Heart right ventricle (tissue), 16 donors: Measurements from ENCODE around the gene TEX264. TPM values are rescaled to one million over a fixed set of nuclear protein-coding genes. Genes with fewer than 3 reads are reported as not detected.
"Not testable (repeated sequence)": the region's sequence is repeated elsewhere in the genome, so short reads cannot be mapped to it uniquely, and the experiment has no call there.

Experiments used
- ATAC-seq, 8 donors: fragments of 200-7000 bp; cut with Tn5 transposase; one replicate each; pipeline ENCODE4 v1.9.1; 2020; ENCODE audit warnings: mild to moderate bottlenecking in 8 of 8, moderate library complexity in 8 of 8, moderate number of reproducible peaks in 1 of 8
- DNase-seq, 2 donors: peaks; one replicate each; pipeline ENCODE4 v3.0.0-alpha.2; 2020
- H3K27ac ChIP-seq, 10 donors: fragments of 200-600 bp; sonication (generic) in 2 of 10; one replicate each; pipeline versions ENCODE4 v1.5.0 to v1.8.0; 2020 to 2022; ENCODE audit warnings: mild to moderate bottlenecking in 3 of 10
- H3K27me3 ChIP-seq, 7 donors: fragments of 200-600 bp; one replicate each; pipeline ENCODE4 v1.8.0; 2021 to 2022; ENCODE audit warnings: mild to moderate bottlenecking in 2 of 7
- H3K36me3 ChIP-seq, 9 donors: fragments of 200-600 bp; sonication (generic) in 1 of 9; one replicate each; pipeline versions ENCODE4 v1.5.0 to v1.8.0; 2020 to 2022; ENCODE audit warnings: mild to moderate bottlenecking in 2 of 9
- H3K4me1 ChIP-seq, 9 donors: fragments of 200-600 bp; sonication (generic) in 1 of 9; one replicate each; pipeline versions ENCODE4 v1.5.0 to v1.8.0; 2020 to 2022; ENCODE audit warnings: mild to moderate bottlenecking in 4 of 9
- H3K4me3 ChIP-seq, 10 donors: fragments of 200-600 bp; sonication (generic) in 2 of 10; one replicate each; pipeline versions ENCODE4 v1.5.0 to v1.8.0; 2020 to 2022; ENCODE audit warnings: mild to moderate bottlenecking in 7 of 10, moderate library complexity in 2 of 10
- H3K9me3 ChIP-seq, 11 donors: fragments of 200-600 bp in 10 of 11; sonication (generic) in 2 of 11; one replicate each; pipeline versions ENCODE4 v1.5.0 to v1.8.0; 2013 to 2022; ENCODE audit warnings: mild to moderate bottlenecking in 2 of 11, control low read depth in 1 of 11, moderate library complexity in 1 of 11
- CTCF ChIP-seq, 9 donors: fragments of 200-600 bp; sonication (generic) in 2 of 9; IDR thresholded peaks; one replicate each; pipeline versions ENCODE4 v1.5.0 to v1.8.0; 2021 to 2022; ENCODE audit warnings: antibody characterized with exemption in 9 of 9, mild to moderate bottlenecking in 5 of 9, moderate library complexity in 1 of 9
- WGBS, 2 donors: extraction: QIAGEN DNeasy Blood & Tissue Kit; methylation state at CpG; one replicate each; pipeline ENCODE4 v1.1.7; 2013; ENCODE audit warnings: inconsistent platforms in 1 of 2; 5-methylcytosine and 5-hydroxymethylcytosine counted together
- intact Hi-C, 10 donors: fragments of 100-400 bp; cut with DNase I; formaldehyde crosslinking; loops; one replicate each; pipeline versions ENCODE4 v1.11.1 to v1.14.2; 2022
- polyA plus RNA-seq, 2 donors: library from polyadenylated mRNA; stranded (reverse); fragments of 200-250 nt; gene quantifications; one replicate each; pipeline ENCODE4 v1.2.3, GENCODE V29; 2013
- total RNA-seq, 10 donors: library from RNA; stranded (reverse); fragmentation: NEBNext Ultra II Directional in 3 of 10; extraction: Animal tissue kit (Norgen Biotek cat#: 25700) in 3 of 10; gene quantifications; one replicate each; pipeline versions ENCODE4 v1.2.1 to v1.2.4, GENCODE V29; 2021 to 2023
- donor health status: Arrhythmogenic right ventricular cardiomyopathy.
- donor health status: ischemic (EF 13 %, LVEDD 7.1; RV severe dilation, severe dysfunction).
- donor health status: healthy with polysubstance abuse.
- donor health status: DM: no; HTN: yes; CAD: no.
- donor health status: DM: no; HTN: no; CAD: no.
- donor health status: ischemic (EF 25% LVEDD 6.9; RV normal size, moderate dysfunction).
- donor health status: ischemic (EF 25% LVEDD 5.7; RV mildly dilated, moderate dysfunction).
- donor health status: healthy.
- donor health status: DM: yes; HTN: yes; CAD: no.
- donor health status: Ischemic cardiomyopathy.
- donor health status: ischemic (EF 35%, LVEDD 5.7; RV mildly dilated, moderate dysfunction).
- donor health status: nonischemic (EF 11% LVEDD 7.7; RV severe dilation, severe dysfunction).
- donor health status: DM: yes; HTN: yes; CAD: no.
- donor health status: PGD.
- donor health status: ischemic (EF 29% LVEDD 5.4; RV normal size, mild dysfunction).
- donor health status: nonischemic (EF 23%, LVEDD 6.1; RV moderate dilation, normal function).

Gene TEX264
- total and polyA plus RNA-seq, 12 donors: 28.4 to 87.0 (median 35.9) TPM

- Histone ChIP-seq H3K27me3 (peaks cover 0 to 29% (median 9%) of the 10 kb centered on the region in 7 donors), H3K9me3 (peaks cover 0 to 12% (median 0%) of the 10 kb centered on the region in 11 donors), H3K27ac (peak overlapping the region in 1 of 10 donors; percentile 48), H3K4me3 (no peak overlapping the region), H3K4me1 (peaks cover 0 to 12% (median 0%) of the 10 kb centered on the region in 9 donors), H3K36me3 (no peaks in the 10 kb centered on the region)
- 42 to 58% methylated on average over 4 of the region's 4 CpGs for WGBS, 2 donors
- TF ChIP-seq CTCF (IDR thresholded peaks at IDR 0.05): no peak
- intact Hi-C loops: no loop called here
- ATAC-seq (no peak), DNase-seq (no peak)
Observed at GRCh38 chr3:51739110-51739509, 68.1 kb downstream of the TEX264 start.

GRCh38 chr3:51742320-51742719 lies 71.3 kb downstream of the TEX264 start:
- H3K27ac ChIP-seq, ATAC-seq, intact Hi-C loops, H3K27me3 ChIP-seq, H3K4me3 ChIP-seq, H3K36me3 ChIP-seq, DNase-seq: not testable (repeated sequence)
- peaks cover 0 to 12% (median 0%) of the 10 kb centered on the region in 9 donors for H3K4me1 ChIP-seq
- peaks cover 0 to 12% (median 0%) of the 10 kb centered on the region in 11 donors for H3K9me3 ChIP-seq
- WGBS, 2 donors: 80 to 82% methylated on average over 3 of the region's 3 CpGs

- ATAC-seq, intact Hi-C loops, H3K27me3 ChIP-seq, H3K4me3 ChIP-seq, DNase-seq, H3K27ac ChIP-seq, H3K36me3 ChIP-seq: not testable (repeated sequence)
- Histone ChIP-seq H3K9me3 (peaks cover 0 to 15% (median 0%) of the 10 kb centered on the region in 11 donors), H3K4me1 (peaks cover 0 to 12% (median 0%) of the 10 kb centered on the region in 9 donors)
- 49 to 71% methylated on average over 4 of the region's 4 CpGs for WGBS, 2 donors
Observed at GRCh38 chr3:51742978-51743377, 71.9 kb downstream of the TEX264 start.

- intact Hi-C loops: no loop called here
Observed at GRCh38 chr3:51747840-51748239, 76.8 kb downstream of the TEX264 start.

GRCh38 chr3:51748327-51748726 lies 77.3 kb downstream of the TEX264 start:
- DNase-seq: no peak
- no peaks in the 10 kb centered on the region for H3K36me3 ChIP-seq
- no peak overlapping the region for H3K27ac ChIP-seq
- 32 to 39% methylated on average over 1 of the region's 1 CpG for WGBS, 2 donors
- no peak for TF ChIP-seq CTCF (IDR thresholded peaks at IDR 0.05)
- no peak overlapping the region for H3K4me3 ChIP-seq
- intact Hi-C loops: no loop called here
- no peak for ATAC-seq
- H3K27me3 ChIP-seq: no peaks in the 10 kb centered on the region
- peaks cover 0 to 9% (median 0%) of the 10 kb centered on the region in 11 donors for H3K9me3 ChIP-seq
- no peaks in the 10 kb centered on the region for H3K4me1 ChIP-seq

More at GRCh38 chr3:51747840-51748239, 76.8 kb downstream of the TEX264 start:
- no peak for DNase-seq
- no peaks in the 10 kb centered on the region for H3K4me1 ChIP-seq
- no peak for TF ChIP-seq CTCF (IDR thresholded peaks at IDR 0.05)
- no peaks in the 10 kb centered on the region for H3K27me3 ChIP-seq
- H3K36me3 ChIP-seq: no peaks in the 10 kb centered on the region
- no peak overlapping the region for H3K27ac ChIP-seq
- peaks cover 0 to 11% (median 0%) of the 10 kb centered on the region in 11 donors for H3K9me3 ChIP-seq
- no peak overlapping the region for H3K4me3 ChIP-seq
- ATAC-seq: no peak
